GM19035 (cell line): ENCODE measurements around the gene IFFO2.
A peak's percentile ranks its signal among the peaks of the same experiment; 100 is the strongest.

Experiments
- ATAC-seq: cut with Tn5 transposase; IDR thresholded peaks from one replicate; pipeline ENCODE4 v1.9.1; 2021; ENCODE audit not compliant: unreplicated experiment

The IFFO2 gene

GRCh38 chr1:18972991-18973390 is 16.5 kb upstream of the IFFO2 start:
- ATAC-seq, result no peak

DNA sequence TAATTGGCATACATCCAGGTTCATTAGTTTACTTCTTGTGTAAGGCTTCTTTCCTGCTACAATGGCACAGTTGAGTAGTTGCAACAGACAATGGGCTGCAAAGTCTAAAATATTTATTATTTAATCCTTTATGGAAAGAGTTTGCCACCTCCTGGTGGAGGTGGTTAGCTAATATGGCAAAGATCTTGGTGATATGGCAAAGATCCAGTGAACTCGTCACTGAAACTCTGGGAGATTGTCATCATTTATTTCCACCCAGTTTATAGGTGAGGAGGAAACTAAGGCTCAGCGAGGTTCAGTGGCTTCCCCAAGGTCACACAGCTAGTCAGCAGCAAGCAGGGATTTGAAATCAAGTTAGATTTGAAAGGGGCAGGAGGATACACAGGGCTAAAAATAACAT is 16.1 kb upstream of the IFFO2 start:
- ATAC-seq, result no peak

- ATAC-seq, result no peak
Measured at GRCh38 chr1:18970762-18971161, 14.3 kb upstream of the IFFO2 start.

GRCh38 chr1:18970358-18970757 is 13.9 kb upstream of the IFFO2 start:
- ATAC-seq, result no peak

GRCh38 chr1:18967066-18967690 is 10.7 kb upstream of the IFFO2 start:
- ATAC-seq, result no peak

DNA sequence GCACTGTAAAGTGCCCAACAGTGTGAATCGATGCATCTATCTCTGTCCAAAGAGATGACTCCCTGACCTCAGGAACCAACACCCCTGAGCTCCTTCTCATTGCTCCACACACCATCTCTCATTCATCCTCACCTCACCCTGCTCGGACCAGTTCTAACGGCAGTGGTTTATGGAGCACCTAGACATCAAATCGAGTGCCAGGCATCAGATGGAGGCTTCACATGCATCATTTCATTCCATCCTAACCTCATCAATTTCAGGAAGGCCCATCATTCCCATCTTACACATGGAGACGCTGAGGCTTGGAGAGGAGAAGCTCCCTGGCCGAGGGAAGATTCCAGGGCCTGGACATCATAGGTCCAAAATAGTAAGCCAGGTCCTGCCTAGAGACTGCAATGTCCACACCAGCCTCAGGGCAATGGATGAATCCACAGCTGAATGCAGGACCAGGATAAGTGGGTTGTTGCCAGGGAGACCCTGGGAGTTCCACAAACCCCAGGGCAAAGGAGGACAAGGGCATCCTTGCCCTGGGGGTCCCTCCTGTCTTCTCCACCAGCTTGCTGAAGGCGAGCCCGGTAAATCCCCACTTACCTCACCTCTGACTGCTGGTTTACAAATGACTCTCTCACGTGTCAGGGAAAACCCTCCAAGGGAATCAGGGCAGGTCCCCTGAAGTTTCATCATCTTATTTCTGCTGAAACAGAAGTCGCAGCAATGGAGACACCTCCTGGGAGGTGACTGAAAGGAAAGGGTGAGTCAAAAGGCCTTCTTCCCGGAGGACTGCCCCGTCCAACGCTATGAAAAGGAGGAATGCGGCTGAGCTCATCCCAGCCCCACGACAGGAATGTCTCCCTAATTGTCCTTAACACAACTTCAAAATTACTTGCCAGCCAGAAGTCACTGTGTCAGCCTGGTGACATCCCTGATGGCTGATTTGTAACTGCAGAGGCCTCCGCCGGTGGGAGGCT is 9.0 kb upstream of the IFFO2 start:
- ATAC-seq, result no peak

GRCh38 chr1:18963968-18964367 is 7.5 kb upstream of the IFFO2 start:
- no peak for ATAC-seq

DNA sequence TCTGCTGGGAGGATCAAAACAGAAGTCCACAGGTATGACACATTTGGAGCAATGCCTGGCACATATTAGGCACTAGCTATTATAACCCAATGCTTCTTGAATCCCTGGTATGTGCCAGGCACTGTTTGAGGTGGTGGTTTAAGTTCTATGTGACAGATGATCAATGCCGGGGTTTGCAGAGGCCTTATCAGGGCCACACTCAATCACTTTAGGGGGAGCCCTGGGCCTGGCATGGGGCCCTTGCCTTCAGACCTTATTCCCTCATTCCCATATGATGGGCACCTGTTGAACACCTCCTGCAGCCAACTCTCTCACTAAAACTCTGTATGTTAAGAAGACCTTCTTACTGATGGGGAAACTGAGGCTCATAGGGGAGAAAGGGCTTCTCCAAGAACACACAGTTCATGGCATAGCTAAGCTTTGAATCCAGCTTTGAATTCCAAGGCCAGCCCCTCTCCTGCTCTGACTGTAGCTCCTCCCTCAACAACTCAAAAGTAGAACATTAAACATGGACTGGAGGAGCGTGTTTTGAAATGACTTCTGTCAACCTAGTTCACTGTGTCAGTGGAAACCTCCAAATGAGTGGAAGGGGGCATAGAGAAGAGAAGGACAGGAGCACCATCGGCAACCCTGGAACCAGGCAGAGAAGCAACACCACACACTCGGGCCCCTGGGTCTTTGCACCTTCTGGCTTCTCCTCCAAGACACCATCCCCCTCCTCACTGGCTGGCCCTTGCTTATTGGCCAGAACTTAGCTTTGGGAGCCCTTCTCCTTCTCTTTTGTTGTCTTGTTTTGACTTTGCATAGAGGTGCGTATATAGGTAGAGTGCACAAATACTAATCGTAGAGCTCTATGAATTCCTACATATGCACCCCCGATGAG is 6.6 kb upstream of the IFFO2 start:
- ATAC-seq, result no peak

DNA sequence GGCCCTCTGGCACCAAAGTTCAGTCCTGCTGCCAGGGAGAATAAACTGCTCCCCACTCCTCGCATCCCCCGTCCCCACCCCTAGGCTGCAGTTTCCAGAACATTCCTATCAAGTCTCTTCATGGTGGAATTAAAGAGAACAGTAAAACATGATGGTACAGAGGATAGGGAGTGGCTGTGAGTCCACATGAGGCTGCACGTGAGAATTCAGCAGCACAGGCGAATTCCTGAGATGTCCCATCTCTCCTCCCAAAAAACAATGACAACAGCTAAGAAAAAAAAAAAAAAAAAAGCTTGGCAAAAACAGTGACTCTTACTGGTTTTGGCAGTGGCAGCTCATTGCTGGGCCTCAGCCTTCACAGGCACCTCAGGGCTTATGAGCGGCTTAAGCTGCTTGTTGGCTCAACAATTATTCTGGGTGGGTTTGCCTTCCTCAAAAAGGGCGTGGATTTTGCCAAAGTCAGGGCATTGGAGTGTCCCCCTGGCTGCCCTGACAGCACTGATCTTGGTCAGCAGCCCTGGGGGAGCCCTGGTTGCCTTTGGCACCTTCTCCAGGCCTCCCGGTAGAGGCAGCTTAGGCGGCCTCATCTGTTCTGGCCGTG is 5.7 kb upstream of the IFFO2 start:
- ATAC-seq, result no peak

DNA sequence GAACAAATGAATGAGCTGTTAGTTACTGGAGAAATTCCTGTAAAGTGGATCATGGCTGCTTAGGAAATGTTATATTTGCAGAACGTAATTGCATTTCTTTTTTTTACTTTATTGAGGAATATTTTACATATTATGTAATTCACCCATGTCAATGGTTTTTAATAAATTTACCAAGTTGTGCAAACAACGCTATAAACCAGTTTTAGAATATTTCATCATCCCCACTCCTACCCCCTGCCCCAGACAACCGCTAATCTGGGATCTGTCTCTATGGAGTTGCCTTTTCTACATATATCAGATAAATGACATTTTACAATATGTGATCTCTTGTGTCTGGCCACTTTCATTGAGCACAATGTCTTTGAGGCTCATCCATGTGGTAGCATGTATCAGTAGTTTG is 4.3 kb upstream of the IFFO2 start:
- ATAC-seq, result no peak

GRCh38 chr1:18960409-18960808 is 3.9 kb upstream of the IFFO2 start:
- ATAC-seq, result no peak

DNA sequence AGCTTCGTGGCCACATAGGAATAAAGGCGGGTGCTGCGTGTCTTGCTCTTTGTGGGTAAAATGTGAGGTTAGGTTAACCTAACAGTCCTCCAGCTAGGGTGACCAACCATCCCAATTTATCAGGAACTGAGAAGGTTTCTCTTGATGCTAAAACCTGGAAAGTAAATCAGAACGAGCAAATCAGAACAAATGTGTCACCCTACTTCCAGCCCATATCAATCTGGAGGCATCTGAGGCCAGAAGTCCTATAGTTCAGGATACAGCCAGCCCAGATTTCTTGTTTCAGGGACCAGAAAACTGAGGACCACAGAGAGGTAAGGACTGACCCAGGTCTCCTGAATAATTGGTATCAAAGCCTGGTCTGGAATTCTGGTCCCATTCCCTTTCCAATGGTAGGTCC is 3.1 kb upstream of the IFFO2 start:
- ATAC-seq, result no peak

DNA sequence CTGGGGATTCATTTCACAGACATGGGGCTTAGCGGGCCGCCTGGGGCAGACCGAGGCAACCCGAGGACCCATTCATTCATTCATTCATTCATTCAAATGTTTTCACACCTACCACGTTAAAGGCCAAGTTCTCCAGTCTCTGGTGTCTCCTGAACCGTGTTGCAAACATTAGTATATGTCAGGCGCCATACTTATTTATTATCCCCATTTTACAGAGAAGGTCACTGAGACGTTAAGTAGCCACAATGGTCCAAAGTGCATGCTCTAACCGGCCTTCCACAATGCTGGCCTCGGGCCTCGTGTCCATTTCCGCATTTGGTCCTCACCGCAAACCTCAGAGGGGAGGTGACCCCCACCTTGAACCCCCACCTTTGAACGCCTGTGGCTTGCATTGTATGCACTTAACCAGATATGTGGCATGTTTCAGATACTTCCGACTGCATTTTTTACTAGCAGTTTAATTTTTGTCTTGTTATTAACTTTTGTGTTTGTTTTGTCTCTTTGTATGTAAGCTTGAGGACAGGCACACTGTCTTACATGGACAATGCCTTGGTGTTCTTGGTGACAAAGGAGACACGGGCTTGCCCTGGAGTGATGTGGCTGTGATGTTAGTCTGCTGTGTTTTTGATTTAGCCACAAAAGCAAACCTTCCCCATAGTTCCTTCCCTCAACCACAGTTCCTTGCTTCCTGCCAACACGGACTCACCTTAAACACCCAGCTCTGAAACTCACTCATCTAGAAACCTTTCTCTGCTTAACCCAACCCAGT is 1.2 kb upstream of the IFFO2 start:
- ATAC-seq, result no peak

GRCh38 chr1:18957136-18957521 is 653 bp upstream of the IFFO2 start:
- ATAC-seq, result peak; percentile 1

- peak; percentile 25 for ATAC-seq
Measured at GRCh38 chr1:18955441-18956192, 859 bp downstream of the IFFO2 start.

DNA sequence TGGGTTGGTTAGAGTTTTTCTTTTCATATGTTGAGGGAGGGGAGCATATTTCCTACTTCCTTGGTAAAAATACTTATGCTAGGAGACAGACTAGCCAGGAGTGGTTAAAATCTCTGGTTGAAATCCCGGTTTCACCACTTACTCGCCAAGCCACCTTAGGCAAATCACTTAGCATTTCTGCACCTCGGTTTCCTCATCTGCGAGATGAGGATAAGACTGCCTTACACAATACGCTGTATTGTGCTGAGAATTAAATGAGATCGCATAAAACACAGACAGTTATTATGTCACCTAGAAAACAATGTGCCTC is 1.4 kb downstream of the IFFO2 start:
- ATAC-seq, result no peak

GRCh38 chr1:18954270-18955071 is 2.0 kb downstream of the IFFO2 start:
- no peak for ATAC-seq

- ATAC-seq, result no peak
Measured at GRCh38 chr1:18953731-18954231, 2.7 kb downstream of the IFFO2 start.
